ENCODE data around the gene INTS13.

DNA sequence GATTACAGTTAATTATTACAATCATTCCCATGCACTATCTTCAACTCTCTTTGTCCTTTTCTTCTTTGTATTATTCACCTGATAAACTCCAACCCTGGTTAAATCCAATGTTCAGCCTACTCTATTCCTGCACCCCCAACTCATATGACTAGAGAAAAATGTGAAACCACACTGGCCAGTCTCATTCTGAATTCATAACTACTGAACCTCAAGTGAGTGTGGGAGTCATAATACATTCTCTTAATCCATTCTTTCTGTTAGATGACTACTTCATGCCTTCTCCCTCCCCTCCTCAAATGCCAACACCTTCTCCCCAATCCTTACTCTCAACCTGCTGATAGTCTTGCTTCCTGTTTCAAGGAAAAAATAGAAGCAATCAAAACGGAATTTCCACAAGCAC is 82.4 kb downstream of the INTS13 start:
- TF ChIP-seq, protein P1, sequence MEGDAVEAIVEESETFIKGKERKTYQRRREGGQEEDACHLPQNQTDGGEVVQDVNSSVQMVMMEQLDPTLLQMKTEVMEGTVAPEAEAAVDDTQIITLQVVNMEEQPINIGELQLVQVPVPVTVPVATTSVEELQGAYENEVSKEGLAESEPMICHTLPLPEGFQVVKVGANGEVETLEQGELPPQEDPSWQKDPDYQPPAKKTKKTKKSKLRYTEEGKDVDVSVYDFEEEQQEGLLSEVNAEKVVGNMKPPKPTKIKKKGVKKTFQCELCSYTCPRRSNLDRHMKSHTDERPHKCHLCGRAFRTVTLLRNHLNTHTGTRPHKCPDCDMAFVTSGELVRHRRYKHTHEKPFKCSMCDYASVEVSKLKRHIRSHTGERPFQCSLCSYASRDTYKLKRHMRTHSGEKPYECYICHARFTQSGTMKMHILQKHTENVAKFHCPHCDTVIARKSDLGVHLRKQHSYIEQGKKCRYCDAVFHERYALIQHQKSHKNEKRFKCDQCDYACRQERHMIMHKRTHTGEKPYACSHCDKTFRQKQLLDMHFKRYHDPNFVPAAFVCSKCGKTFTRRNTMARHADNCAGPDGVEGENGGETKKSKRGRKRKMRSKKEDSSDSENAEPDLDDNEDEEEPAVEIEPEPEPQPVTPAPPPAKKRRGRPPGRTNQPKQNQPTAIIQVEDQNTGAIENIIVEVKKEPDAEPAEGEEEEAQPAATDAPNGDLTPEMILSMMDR (IDR thresholded peaks at IDR 0.05; ENCODE audit: low read depth, low read length, poor library complexity, severe bottlenecking), result no peak
- no peak for TF ChIP-seq EZH2phosphoT487 (IDR thresholded peaks at IDR 0.05; ENCODE audit: borderline replicate concordance, low read length)
